Endometrium (tissue), 2 donors: ENCODE data around the gene ELN.
"Not testable (repeated sequence)": the region's sequence is repeated elsewhere in the genome, so short reads cannot be mapped to it uniquely, and the experiment has no call there.

Experiments used
- FAIRE-seq: peaks from 2 replicates; lab custom pipeline; 2012; peaks lifted over from hg19 to GRCh38; lab: Jason Lieb, UNC
- donor health status: control.
- donor health status: control.

ELN gene

GRCh38 chr7:74043523-74043951 is 15.6 kb downstream of the ELN start:
- no peak for FAIRE-seq

- no peak for FAIRE-seq
These were observed 16.7 kb downstream of the ELN start for GRCh38 chr7:74044366-74045350.

- not testable (repeated sequence) for FAIRE-seq
These were observed 18.6 kb downstream of the ELN start for GRCh38 chr7:74046581-74046980.

- FAIRE-seq: no peak
These were observed 19.9 kb downstream of the ELN start for GRCh38 chr7:74047804-74048380.

GRCh38 chr7:74048999-74049599 is 21.1 kb downstream of the ELN start:
- no peak for FAIRE-seq

GRCh38 chr7:74049997-74050798 is 22.2 kb downstream of the ELN start:
- no peak for FAIRE-seq

- FAIRE-seq: no peak
These were observed 23.2 kb downstream of the ELN start for GRCh38 chr7:74051193-74051592.

GRCh38 chr7:74051629-74052410 is 23.8 kb downstream of the ELN start:
- FAIRE-seq: no peak

- FAIRE-seq: no peak
These were observed 24.7 kb downstream of the ELN start for GRCh38 chr7:74052628-74053027.

- no peak for FAIRE-seq
These were observed 25.7 kb downstream of the ELN start for GRCh38 chr7:74053589-74054186.

- no peak for FAIRE-seq
These were observed 28.3 kb downstream of the ELN start for GRCh38 chr7:74056096-74056915.

- no peak for FAIRE-seq
These were observed 29.4 kb downstream of the ELN start for GRCh38 chr7:74057216-74057925.

GRCh38 chr7:74057987-74058386 is 30.0 kb downstream of the ELN start:
- FAIRE-seq: no peak

GRCh38 chr7:74058486-74058885 is 30.5 kb downstream of the ELN start:
- no peak for FAIRE-seq

GRCh38 chr7:74059037-74059436 is 31.1 kb downstream of the ELN start:
- FAIRE-seq: no peak

- FAIRE-seq: no peak
These were observed 32.0 kb downstream of the ELN start for GRCh38 chr7:74059681-74060588.

- no peak for FAIRE-seq
These were observed 34.0 kb downstream of the ELN start for GRCh38 chr7:74061840-74062539.

GRCh38 chr7:74063223-74063641 is 35.3 kb downstream of the ELN start:
- FAIRE-seq: no peak
